Gastrocnemius medialis (tissue), 4 donors: Measurements from ENCODE around the gene PRKN.

Experiments used
- POLR2A ChIP-seq, 2 donors: fragments of 450-650 bp; IDR thresholded peaks; one replicate each; pipeline ENCODE4 v1.6.1; 2017; ENCODE audit warnings: antibody characterized with exemption in 2 of 2, mild to moderate bottlenecking in 2 of 2, moderate library complexity in 2 of 2
- TF ChIP-seq, protein P1 (sequence below), 5 experiments: fragments of 450-650 bp in 3 of 5; fragments of 200-600 bp in 2 of 5; sonication (generic) in 2 of 5; IDR thresholded peaks in 4 of 5; conservative IDR thresholded peaks in 1 of 5; 1 replicate in 4 of 5; 2 replicates in 1 of 5; pipeline ENCODE4 v1.5.1; 2016 to 2019; ENCODE audit warnings: antibody characterized with exemption in 5 of 5, mild to moderate bottlenecking in 3 of 5, moderate library complexity in 3 of 5

DNA sequence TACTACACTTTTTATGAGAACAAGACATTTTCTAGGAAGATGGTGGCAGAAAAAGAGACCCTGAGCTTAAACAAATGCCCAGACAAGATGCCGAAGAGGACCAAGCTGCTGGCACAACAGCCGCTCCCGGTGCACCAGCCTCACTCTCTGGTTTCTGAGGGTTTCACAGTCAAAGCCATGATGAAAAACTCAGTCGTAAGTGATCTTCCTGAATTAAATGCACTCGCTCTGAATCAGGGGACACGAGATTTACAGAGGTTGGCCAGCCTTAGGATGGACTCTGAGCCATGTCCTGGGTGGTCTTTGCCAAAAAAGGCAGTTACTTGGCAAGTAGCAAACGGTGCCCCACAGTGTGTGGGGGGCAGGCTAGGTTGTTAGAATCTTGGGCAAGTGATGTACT is 631 bp upstream of the PRKN start:
- TF ChIP-seq POLR2A (IDR thresholded peaks at IDR 0.05), result no peak
- TF ChIP-seq, protein P1, sequence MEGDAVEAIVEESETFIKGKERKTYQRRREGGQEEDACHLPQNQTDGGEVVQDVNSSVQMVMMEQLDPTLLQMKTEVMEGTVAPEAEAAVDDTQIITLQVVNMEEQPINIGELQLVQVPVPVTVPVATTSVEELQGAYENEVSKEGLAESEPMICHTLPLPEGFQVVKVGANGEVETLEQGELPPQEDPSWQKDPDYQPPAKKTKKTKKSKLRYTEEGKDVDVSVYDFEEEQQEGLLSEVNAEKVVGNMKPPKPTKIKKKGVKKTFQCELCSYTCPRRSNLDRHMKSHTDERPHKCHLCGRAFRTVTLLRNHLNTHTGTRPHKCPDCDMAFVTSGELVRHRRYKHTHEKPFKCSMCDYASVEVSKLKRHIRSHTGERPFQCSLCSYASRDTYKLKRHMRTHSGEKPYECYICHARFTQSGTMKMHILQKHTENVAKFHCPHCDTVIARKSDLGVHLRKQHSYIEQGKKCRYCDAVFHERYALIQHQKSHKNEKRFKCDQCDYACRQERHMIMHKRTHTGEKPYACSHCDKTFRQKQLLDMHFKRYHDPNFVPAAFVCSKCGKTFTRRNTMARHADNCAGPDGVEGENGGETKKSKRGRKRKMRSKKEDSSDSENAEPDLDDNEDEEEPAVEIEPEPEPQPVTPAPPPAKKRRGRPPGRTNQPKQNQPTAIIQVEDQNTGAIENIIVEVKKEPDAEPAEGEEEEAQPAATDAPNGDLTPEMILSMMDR (IDR thresholded peaks at IDR 0.05 in 4 of 5, conservative IDR thresholded peaks at IDR 0.05 in 1 of 5), result no peak
